22Rv1 (cell line): ENCODE measurements around the gene NUP98.

ENCODE experiments used
- CTCF ChIP-seq: fragments of 450-650 bp; IDR thresholded peaks from 2 replicates; pipeline ENCODE4 v1.5.1; 2017; ENCODE audit warnings: mild to moderate bottlenecking
- ZFX ChIP-seq: fragments of 450-650 bp; IDR thresholded peaks from 2 replicates; pipeline ENCODE4 v1.6.1; 2017; ENCODE audit warnings: antibody characterized with exemption, borderline replicate concordance

- no peak for TF ChIP-seq CTCF
- TF ChIP-seq ZFX: no peak
Observed at GRCh38 chr11:3707176-3707575, 90.2 kb downstream of the NUP98 start.
